MCF 10A (cell line): Measurements from ENCODE around the gene PFKM. TPM values are rescaled to one million over a fixed set of nuclear protein-coding genes. Genes with fewer than 3 reads are reported as not detected.

ENCODE experiments used
- BruUV-seq: library from RNA; stranded (reverse); fragments of 400-500 nt; replicated peaks from 2 replicates; lab custom pipeline; 2021; lab: Mats Ljungman, UMichigan
- CTCF ChIA-PET: fragments of 300-600 bp; sonication (Branson Sonifier 250); formaldehyde crosslinking; extraction: SDS; loops from one replicate; lab custom pipeline; 2021; ENCODE audit warnings: antibody characterized with exemption, inconsistent platforms; lab: Yijun Ruan, JAX
- POLR2A ChIA-PET: fragments of 300-600, 350-650 bp; sonication (Branson Sonifier 250); formaldehyde crosslinking; extraction: SDS; loops from one replicate; lab custom pipeline; 2020; ENCODE audit warnings: antibody characterized with exemption, inconsistent platforms; lab: Yijun Ruan, JAX
- DNase-seq: peaks from one replicate; pipeline ENCODE4 v3.0.0-alpha.2; 2018; ENCODE audit not compliant: unreplicated experiment
- H3K27ac Mint-ChIP-seq: one replicate; pipeline ENCODE4 v1.8.0; 2022; ENCODE audit warnings: mild to moderate bottlenecking, low read depth, mixed read lengths; ENCODE audit not compliant: unreplicated experiment
- H3K27me3 Mint-ChIP-seq: one replicate; pipeline ENCODE4 v1.8.0; 2022; ENCODE audit warnings: mixed read lengths; ENCODE audit not compliant: insufficient read depth, unreplicated experiment
- H3K36me3 Mint-ChIP-seq: one replicate; pipeline ENCODE4 v1.8.0; 2022; ENCODE audit warnings: mild to moderate bottlenecking, moderate library complexity, mixed read lengths; ENCODE audit not compliant: insufficient read depth, unreplicated experiment
- H3K4me1 Mint-ChIP-seq: one replicate; pipeline ENCODE4 v1.8.0; 2022; ENCODE audit warnings: mixed read lengths; ENCODE audit not compliant: insufficient read depth, unreplicated experiment
- H3K4me3 Mint-ChIP-seq: one replicate; pipeline ENCODE4 v1.8.0; 2022; ENCODE audit warnings: mild to moderate bottlenecking, moderate library complexity, mixed read lengths; ENCODE audit not compliant: unreplicated experiment
- H3K9me3 Mint-ChIP-seq: one replicate; pipeline ENCODE4 v1.8.0; 2022; ENCODE audit warnings: mixed read lengths; ENCODE audit not compliant: unreplicated experiment
- intact Hi-C: fragments of 100-400 bp; cut with micrococcal nuclease; formaldehyde crosslinking; loops from 2 replicates; pipeline ENCODE4 v1.14.1; 2022
- total RNA-seq: library from RNA; stranded (reverse); gene quantifications from 2 replicates; pipeline ENCODE4 v1.2.3, GENCODE V29; 2022
- TF ChIP-seq, protein P1 (sequence below): fragments of 200-600 bp; IDR thresholded peaks from one replicate; pipeline ENCODE4 v1.8.0; 2022; ENCODE audit warnings: antibody characterized with exemption, mild to moderate bottlenecking; ENCODE audit not compliant: unreplicated experiment

Gene PFKM
- total RNA-seq, 1 experiment from 2014 or later = 69.3 TPM

DNA sequence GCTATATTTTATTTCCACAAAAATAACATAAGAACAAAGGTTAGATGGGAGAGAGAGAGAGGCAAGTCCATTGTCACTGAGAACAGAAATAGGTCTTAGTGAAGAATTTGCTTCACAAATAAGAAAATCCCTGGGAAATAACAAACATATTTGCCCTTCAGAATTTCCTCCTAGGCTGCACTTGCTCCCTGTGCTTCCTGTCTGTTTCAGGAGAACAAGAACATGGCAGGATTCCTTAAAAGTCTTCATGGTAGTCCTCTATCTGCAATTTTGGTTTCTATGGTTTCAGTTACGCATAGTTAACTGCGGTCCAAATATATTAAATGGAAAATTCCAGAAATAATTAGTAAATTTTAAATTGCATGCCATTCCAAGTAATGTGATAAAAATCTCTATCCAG is 47.4 kb upstream of the PFKM start:
- Mint-ChIP-seq H3K36me3 (peaks cover 65% of the 10 kb centered on the region), H3K4me1 (peaks cover 4% of the 10 kb centered on the region), H3K9me3 (no peaks in the 10 kb centered on the region), H3K27ac (no peak overlapping the region), H3K27me3 (no peaks in the 10 kb centered on the region), H3K4me3 (no peak overlapping the region)
- CTCF ChIA-PET = interaction anchor here (1.0 kb wide), 1 partner anchor 547 kb away, joined by 5 read pairs; no protein-coding TSS in a partner anchor
- no TSS peak for BruUV-seq
- TF ChIP-seq, protein P1, sequence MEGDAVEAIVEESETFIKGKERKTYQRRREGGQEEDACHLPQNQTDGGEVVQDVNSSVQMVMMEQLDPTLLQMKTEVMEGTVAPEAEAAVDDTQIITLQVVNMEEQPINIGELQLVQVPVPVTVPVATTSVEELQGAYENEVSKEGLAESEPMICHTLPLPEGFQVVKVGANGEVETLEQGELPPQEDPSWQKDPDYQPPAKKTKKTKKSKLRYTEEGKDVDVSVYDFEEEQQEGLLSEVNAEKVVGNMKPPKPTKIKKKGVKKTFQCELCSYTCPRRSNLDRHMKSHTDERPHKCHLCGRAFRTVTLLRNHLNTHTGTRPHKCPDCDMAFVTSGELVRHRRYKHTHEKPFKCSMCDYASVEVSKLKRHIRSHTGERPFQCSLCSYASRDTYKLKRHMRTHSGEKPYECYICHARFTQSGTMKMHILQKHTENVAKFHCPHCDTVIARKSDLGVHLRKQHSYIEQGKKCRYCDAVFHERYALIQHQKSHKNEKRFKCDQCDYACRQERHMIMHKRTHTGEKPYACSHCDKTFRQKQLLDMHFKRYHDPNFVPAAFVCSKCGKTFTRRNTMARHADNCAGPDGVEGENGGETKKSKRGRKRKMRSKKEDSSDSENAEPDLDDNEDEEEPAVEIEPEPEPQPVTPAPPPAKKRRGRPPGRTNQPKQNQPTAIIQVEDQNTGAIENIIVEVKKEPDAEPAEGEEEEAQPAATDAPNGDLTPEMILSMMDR = no peak
- intact Hi-C loops = loop anchor here (10.0 kb wide), 1 partner anchor 167 kb away; the partner anchor contains the start of gene VDR
- DNase-seq = no peak
- POLR2A ChIA-PET = no interaction called here

DNA sequence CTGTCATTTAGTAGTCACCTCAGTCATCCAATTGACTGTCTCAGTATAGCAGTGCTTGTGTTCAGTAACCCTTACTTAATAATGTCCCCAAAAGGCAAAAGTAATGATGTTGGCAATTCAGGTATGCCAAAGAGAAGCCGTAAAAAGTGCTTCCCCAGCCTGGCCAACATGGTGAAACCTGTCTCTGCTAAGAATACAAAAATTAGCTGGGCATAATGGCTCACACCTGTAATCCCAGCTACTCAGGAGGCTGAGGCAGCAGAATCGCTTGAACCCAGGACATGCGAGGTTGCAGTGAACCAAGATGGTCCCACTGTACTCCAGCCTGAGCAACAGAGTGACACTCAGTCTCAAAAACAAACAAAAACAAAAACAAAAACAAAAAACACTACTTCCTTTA is 46.9 kb upstream of the PFKM start:
- ChIA-PET CTCF (no interaction called here), POLR2A (no interaction called here)
- H3K36me3 Mint-ChIP-seq = peaks cover 61% of the 10 kb centered on the region
- no peak for DNase-seq
- intact Hi-C loops = loop anchor here (10.0 kb wide), 1 partner anchor 167 kb away; the partner anchor contains the start of gene VDR
- H3K27ac Mint-ChIP-seq = no peak overlapping the region
- no peaks in the 10 kb centered on the region for H3K27me3 Mint-ChIP-seq
- BruUV-seq = no TSS peak
- TF ChIP-seq, protein P1 = no peak
- H3K9me3 Mint-ChIP-seq = no peaks in the 10 kb centered on the region
- peaks cover 4% of the 10 kb centered on the region for H3K4me1 Mint-ChIP-seq
- no peak overlapping the region for H3K4me3 Mint-ChIP-seq

DNA sequence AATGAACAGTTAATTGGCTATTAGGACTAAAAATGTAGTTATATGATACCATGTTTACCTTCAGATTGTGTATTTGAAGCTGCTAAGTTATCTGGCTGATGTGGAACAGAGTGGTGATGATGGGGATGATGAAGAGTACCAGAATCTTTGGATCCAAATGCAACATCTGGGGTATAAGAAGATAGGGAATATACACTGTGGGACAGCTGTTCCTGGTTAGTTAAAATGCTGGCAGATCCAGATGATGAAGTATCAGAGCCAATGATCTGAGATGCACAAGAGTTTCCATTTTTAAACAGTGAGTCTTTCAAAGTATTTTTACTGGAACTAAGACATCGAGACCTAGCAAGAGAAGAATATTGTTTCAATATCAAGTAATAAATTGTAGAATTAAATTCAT is 44.9 kb upstream of the PFKM start:
- H3K4me1 Mint-ChIP-seq = peaks cover under 1% of the 10 kb centered on the region
- intact Hi-C loops = loop anchor here (10.0 kb wide), 1 partner anchor 169 kb away; the partner anchor contains the start of gene VDR
- H3K4me3 Mint-ChIP-seq = no peak overlapping the region

DNA sequence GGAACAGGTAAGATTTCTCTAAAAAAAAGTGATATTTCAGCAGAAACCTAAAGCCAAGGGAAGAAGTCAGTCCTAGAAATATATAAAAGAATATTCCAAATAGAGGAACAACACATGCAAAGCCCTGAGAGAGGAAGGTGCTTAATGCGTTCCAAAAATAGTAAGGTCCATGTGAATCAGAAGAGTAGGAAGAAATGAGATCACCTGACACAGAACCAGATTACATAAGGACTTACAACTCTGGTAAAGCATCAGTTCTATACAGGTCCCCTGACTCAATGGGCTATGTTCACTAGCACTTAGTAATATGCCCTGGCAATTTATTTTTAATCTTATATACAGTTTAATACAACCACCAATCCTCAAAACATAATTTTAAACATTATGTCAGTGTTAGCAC is 43.3 kb upstream of the PFKM start:
- BruUV-seq = no TSS peak
- TF ChIP-seq, protein P1 = no peak
- POLR2A ChIA-PET = no interaction called here
- Mint-ChIP-seq H3K27ac (no peak overlapping the region), H3K36me3 (peaks cover 33% of the 10 kb centered on the region), H3K4me1 (no peaks in the 10 kb centered on the region), H3K4me3 (no peak overlapping the region), H3K27me3 (no peaks in the 10 kb centered on the region), H3K9me3 (no peaks in the 10 kb centered on the region)
- no peak for DNase-seq
- CTCF ChIA-PET = no interaction called here
- intact Hi-C loops = loop anchor here (10.0 kb wide), 1 partner anchor 171 kb away; the partner anchor contains the start of gene VDR

More for the DNA sequence above, 44.9 kb upstream of the PFKM start:
- H3K27ac Mint-ChIP-seq = no peak overlapping the region
- no peak for DNase-seq
- BruUV-seq = no TSS peak
- no peaks in the 10 kb centered on the region for H3K27me3 Mint-ChIP-seq
- H3K36me3 Mint-ChIP-seq = peaks cover 42% of the 10 kb centered on the region
- TF ChIP-seq, protein P1 = no peak
- POLR2A ChIA-PET = interaction anchor here (0.6 kb wide), 1 partner anchor 249 kb away, joined by 4 read pairs; no protein-coding TSS in a partner anchor
- CTCF ChIA-PET = interaction anchor here (0.6 to 1.6 kb wide), 3 partner anchors 12 to 1964 kb away, joined by 3 to 7 read pairs (median 3); no protein-coding TSS in a partner anchor
- no peaks in the 10 kb centered on the region for H3K9me3 Mint-ChIP-seq
